ENCODE data around the gene COL25A1. TPM values are rescaled to one million over a fixed set of nuclear protein-coding genes. Genes with fewer than 3 reads are reported as not detected.
A peak's percentile ranks its signal among the peaks of the same experiment; 100 is the strongest.
"Not testable (repeated sequence)": the region's sequence is repeated elsewhere in the genome, so short reads cannot be mapped to it uniquely, and the experiment has no call there.

The COL25A1 gene
- total and polyA plus RNA-seq, 5 donors = 0.22 to 0.77 (median 0.31) TPM

GRCh38 chr4:109079201-109079600 lies 223.3 kb downstream of the COL25A1 start:
- intact Hi-C loops (cut with DNase I) = no loop called here
- H3K4me3 ChIP-seq (ENCODE audit: low read length) = no peak overlapping the region
- no peak overlapping the region for H3K27ac ChIP-seq (ENCODE audit: low read length)
- WGBS = 65% methylated on average over 2 of the region's 2 CpGs
- DNase-seq (no peak), ATAC-seq (no peak)
- H3K9me3 ChIP-seq (ENCODE audit: control insufficient read depth, low read length) = no peaks in the 10 kb centered on the region
- no peaks in the 10 kb centered on the region for H3K4me1 ChIP-seq (ENCODE audit: control insufficient read depth, insufficient read depth, low read length)
- no peaks in the 10 kb centered on the region for H3K27me3 ChIP-seq (ENCODE audit: control insufficient read depth, insufficient read depth)

GRCh38 chr4:109078724-109079123 lies 223.7 kb downstream of the COL25A1 start:
- 32% methylated on average over 1 of the region's 1 CpG for WGBS

DNA sequence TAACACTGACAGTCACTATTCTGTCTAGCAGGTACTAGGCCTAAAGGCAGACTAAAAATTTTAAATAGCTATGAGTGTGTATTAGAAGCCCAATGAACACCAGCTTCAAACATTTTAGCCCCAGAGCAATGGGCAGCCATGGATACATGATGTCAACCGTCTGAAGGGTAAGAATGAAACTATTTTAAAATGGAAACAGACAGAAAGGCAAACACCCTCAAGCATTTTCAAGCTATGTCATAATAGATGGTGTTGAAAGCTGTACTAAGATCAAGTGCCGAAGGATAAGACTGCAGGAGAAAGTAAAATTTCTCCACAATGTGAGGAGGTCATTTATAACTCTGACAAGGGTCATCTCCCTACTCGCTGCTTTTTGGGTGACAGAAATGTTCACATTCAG lies 225.0 kb downstream of the COL25A1 start:
- Histone ChIP-seq H3K27ac (ENCODE audit: low read length) (no peak overlapping the region), H3K4me3 (ENCODE audit: low read length) (no peak overlapping the region), H3K27me3 (ENCODE audit: control insufficient read depth, insufficient read depth) (no peaks in the 10 kb centered on the region), H3K4me1 (ENCODE audit: control insufficient read depth, insufficient read depth, low read length) (no peaks in the 10 kb centered on the region), H3K9me3 (ENCODE audit: control insufficient read depth, low read length) (no peaks in the 10 kb centered on the region)
- intact Hi-C loops (cut with DNase I) = no loop called here
- DNase-seq (no peak), ATAC-seq (no peak)
- 69% methylated on average over 3 of the region's 3 CpGs for WGBS

More at GRCh38 chr4:109078724-109079123, 223.7 kb downstream of the COL25A1 start:
- DNase-seq (no peak), ATAC-seq (peak in 1 of 2 donors; percentile 45)
- Histone ChIP-seq H3K4me1 (ENCODE audit: control insufficient read depth, insufficient read depth, low read length) (no peaks in the 10 kb centered on the region), H3K27me3 (ENCODE audit: control insufficient read depth, insufficient read depth) (no peaks in the 10 kb centered on the region), H3K4me3 (ENCODE audit: low read length) (no peak overlapping the region), H3K9me3 (ENCODE audit: control insufficient read depth, low read length) (no peaks in the 10 kb centered on the region), H3K27ac (ENCODE audit: low read length) (no peak overlapping the region)
- intact Hi-C loops (cut with DNase I) = no loop called here

GRCh38 chr4:109076709-109077108 lies 225.7 kb downstream of the COL25A1 start:
- H3K27me3 ChIP-seq (ENCODE audit: control insufficient read depth, insufficient read depth); DNase-seq; H3K9me3 ChIP-seq (ENCODE audit: control insufficient read depth, low read length); ATAC-seq; H3K27ac ChIP-seq (ENCODE audit: low read length); intact Hi-C loops (cut with DNase I); H3K4me3 ChIP-seq (ENCODE audit: low read length); H3K4me1 ChIP-seq (ENCODE audit: control insufficient read depth, insufficient read depth, low read length): not testable (repeated sequence)
- 94% methylated on average over 4 of the region's 4 CpGs for WGBS

GRCh38 chr4:109075621-109076020 lies 226.8 kb downstream of the COL25A1 start:
- H3K4me3 ChIP-seq (ENCODE audit: low read length) = no peak overlapping the region
- DNase-seq (no peak), ATAC-seq (no peak)
- no peaks in the 10 kb centered on the region for H3K9me3 ChIP-seq (ENCODE audit: control insufficient read depth, low read length)
- H3K27ac ChIP-seq (ENCODE audit: low read length) = no peak overlapping the region
- intact Hi-C loops (cut with DNase I) = no loop called here
- H3K4me1 ChIP-seq (ENCODE audit: control insufficient read depth, insufficient read depth, low read length) = no peaks in the 10 kb centered on the region
- H3K27me3 ChIP-seq (ENCODE audit: control insufficient read depth, insufficient read depth) = no peaks in the 10 kb centered on the region
- WGBS = 89% methylated on average over 3 of the region's 3 CpGs

DNA sequence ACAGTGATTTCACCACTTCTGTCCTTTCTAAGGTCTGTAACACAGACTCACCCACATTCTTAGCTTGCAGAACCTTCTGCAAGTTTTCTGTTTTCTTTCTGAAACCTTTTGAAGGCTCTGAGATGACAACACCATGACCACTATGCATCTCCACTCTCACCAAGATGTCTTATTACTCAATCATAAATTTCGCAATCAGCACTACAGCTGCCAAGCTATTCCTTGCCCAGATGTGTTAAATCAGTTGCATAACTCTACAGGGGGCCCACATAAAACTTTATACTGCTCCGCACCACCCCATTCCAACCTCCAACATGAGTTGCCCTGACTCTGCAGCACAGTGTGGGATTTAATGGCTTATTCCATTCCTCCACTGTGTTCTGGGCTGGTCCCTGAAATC lies 229.9 kb downstream of the COL25A1 start:
- WGBS = 76% methylated on average over 2 of the region's 2 CpGs
- no peak overlapping the region for H3K27ac ChIP-seq (ENCODE audit: low read length)

GRCh38 chr4:109070677-109071076 lies 231.8 kb downstream of the COL25A1 start:
- ATAC-seq; H3K27me3 ChIP-seq (ENCODE audit: control insufficient read depth, insufficient read depth); H3K4me1 ChIP-seq (ENCODE audit: control insufficient read depth, insufficient read depth, low read length); H3K27ac ChIP-seq (ENCODE audit: low read length); intact Hi-C loops (cut with DNase I); H3K4me3 ChIP-seq (ENCODE audit: low read length); H3K9me3 ChIP-seq (ENCODE audit: control insufficient read depth, low read length); DNase-seq: not testable (repeated sequence)
- WGBS = 83% methylated on average over 7 of the region's 7 CpGs

More for the DNA sequence above, 229.9 kb downstream of the COL25A1 start:
- Histone ChIP-seq H3K27me3 (ENCODE audit: control insufficient read depth, insufficient read depth) (no peaks in the 10 kb centered on the region), H3K4me1 (ENCODE audit: control insufficient read depth, insufficient read depth, low read length) (no peaks in the 10 kb centered on the region), H3K9me3 (ENCODE audit: control insufficient read depth, low read length) (no peaks in the 10 kb centered on the region), H3K4me3 (ENCODE audit: low read length) (no peak overlapping the region)
- intact Hi-C loops (cut with DNase I) = no loop called here
- DNase-seq = no peak
- ATAC-seq = peak; percentile 39 to 43

- Histone ChIP-seq H3K9me3 (ENCODE audit: control insufficient read depth, low read length) (no peaks in the 10 kb centered on the region), H3K4me1 (ENCODE audit: control insufficient read depth, insufficient read depth, low read length) (no peaks in the 10 kb centered on the region), H3K27me3 (ENCODE audit: control insufficient read depth, insufficient read depth) (no peaks in the 10 kb centered on the region), H3K4me3 (ENCODE audit: low read length) (no peak overlapping the region), H3K27ac (ENCODE audit: low read length) (no peak overlapping the region)
- ATAC-seq (peak in 1 of 2 donors; percentile 43), DNase-seq (peak in 2 of 3 donors; percentile 28 to 75)
- intact Hi-C loops (cut with DNase I) = no loop called here
- WGBS = 40% methylated on average over 4 of the region's 4 CpGs
These were observed 234.8 kb downstream of the COL25A1 start for GRCh38 chr4:109067508-109068235.

DNA sequence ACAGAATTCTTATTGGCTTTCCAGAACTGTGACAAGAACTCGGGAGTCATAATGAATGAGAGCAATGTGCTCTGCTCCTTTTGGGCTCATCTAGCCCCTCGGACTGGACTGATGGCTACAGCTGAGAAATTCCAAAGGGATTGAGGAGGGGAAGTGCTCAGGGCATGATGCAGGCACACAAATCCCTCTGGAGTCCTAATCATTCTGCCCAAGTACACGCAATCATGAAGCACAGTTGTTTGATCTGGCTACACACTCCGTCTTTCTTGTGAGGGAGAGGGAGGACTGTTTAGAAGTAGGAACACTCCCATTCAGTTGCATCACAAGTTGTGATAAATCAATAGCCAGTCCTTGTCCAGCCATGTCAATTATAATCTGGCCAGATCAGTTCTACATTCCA lies 237.5 kb downstream of the COL25A1 start:
- no peak overlapping the region for H3K27ac ChIP-seq (ENCODE audit: low read length)
- 63% methylated on average over 4 of the region's 4 CpGs for WGBS
- intact Hi-C loops (cut with DNase I) = no loop called here
- no peaks in the 10 kb centered on the region for H3K4me1 ChIP-seq (ENCODE audit: control insufficient read depth, insufficient read depth, low read length)
- H3K4me3 ChIP-seq (ENCODE audit: low read length) = no peak overlapping the region
- no peaks in the 10 kb centered on the region for H3K27me3 ChIP-seq (ENCODE audit: control insufficient read depth, insufficient read depth)
- ATAC-seq (no peak), DNase-seq (no peak)
- H3K9me3 ChIP-seq (ENCODE audit: control insufficient read depth, low read length) = no peaks in the 10 kb centered on the region

DNA sequence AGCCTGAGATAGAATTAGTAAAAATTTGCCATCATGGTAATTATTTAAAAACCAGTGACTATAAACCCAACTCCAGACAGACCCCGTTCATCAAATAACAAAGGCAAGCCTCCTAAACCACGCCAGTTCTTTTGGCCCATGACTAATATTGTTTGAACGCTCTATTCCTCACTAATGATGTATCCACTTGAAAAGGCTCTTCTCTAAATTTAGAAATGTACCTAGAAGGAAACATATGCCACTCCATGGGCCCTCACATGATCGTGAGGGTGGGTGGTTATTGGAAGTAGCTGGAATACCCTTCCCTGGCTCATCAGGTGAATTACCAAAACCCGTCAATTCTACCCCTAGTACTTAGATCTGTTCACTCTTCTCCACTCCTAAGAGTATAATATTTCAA lies 249.2 kb downstream of the COL25A1 start:
- intact Hi-C loops (cut with DNase I) = no loop called here
- DNase-seq (no peak), ATAC-seq (no peak)
- H3K9me3 ChIP-seq (ENCODE audit: control insufficient read depth, low read length) = no peaks in the 10 kb centered on the region
- no peaks in the 10 kb centered on the region for H3K27me3 ChIP-seq (ENCODE audit: control insufficient read depth, insufficient read depth)
- H3K4me1 ChIP-seq (ENCODE audit: control insufficient read depth, insufficient read depth, low read length) = no peaks in the 10 kb centered on the region
- H3K27ac ChIP-seq (ENCODE audit: low read length) = no peak overlapping the region
- WGBS = 79% methylated on average over 5 of the region's 5 CpGs
- H3K4me3 ChIP-seq (ENCODE audit: low read length) = no peak overlapping the region

DNA sequence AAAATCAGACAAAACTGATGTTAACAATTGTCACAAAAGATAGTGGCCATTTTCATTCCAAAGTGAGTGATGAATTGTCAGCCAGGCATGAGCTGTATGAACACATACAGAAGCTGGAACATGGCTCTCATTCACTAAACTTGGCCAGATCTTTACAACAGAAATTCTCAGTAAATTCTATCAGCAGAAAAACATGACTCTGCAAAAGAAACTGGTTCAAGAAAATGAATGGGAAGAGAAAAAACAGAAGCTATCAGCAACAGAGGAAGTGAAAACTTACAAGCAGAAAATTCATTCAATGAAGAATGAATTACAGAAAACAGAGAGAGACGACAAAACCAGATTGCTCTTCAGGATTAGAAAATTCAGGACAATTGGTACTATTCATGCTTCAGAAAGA lies 249.6 kb downstream of the COL25A1 start:
- H3K27me3 ChIP-seq (ENCODE audit: control insufficient read depth, insufficient read depth) = no peaks in the 10 kb centered on the region
- no peaks in the 10 kb centered on the region for H3K9me3 ChIP-seq (ENCODE audit: control insufficient read depth, low read length)
- no peaks in the 10 kb centered on the region for H3K4me1 ChIP-seq (ENCODE audit: control insufficient read depth, insufficient read depth, low read length)
- no peak for DNase-seq
- intact Hi-C loops (cut with DNase I) = no loop called here
- no peak overlapping the region for H3K4me3 ChIP-seq (ENCODE audit: low read length)
- no peak overlapping the region for H3K27ac ChIP-seq (ENCODE audit: low read length)
- ATAC-seq = no peak
- 46% methylated on average over 1 of the region's 1 CpG for WGBS

GRCh38 chr4:109051054-109051453 lies 251.4 kb downstream of the COL25A1 start:
- DNase-seq (no peak), ATAC-seq (peak in 1 of 2 donors; percentile 52)
- no peak overlapping the region for H3K4me3 ChIP-seq (ENCODE audit: low read length)
- H3K27ac ChIP-seq (ENCODE audit: low read length) = no peak overlapping the region
- WGBS = 61% methylated on average over 2 of the region's 2 CpGs
- H3K4me1 ChIP-seq (ENCODE audit: control insufficient read depth, insufficient read depth, low read length) = no peaks in the 10 kb centered on the region
- intact Hi-C loops (cut with DNase I) = no loop called here
- H3K9me3 ChIP-seq (ENCODE audit: control insufficient read depth, low read length) = no peaks in the 10 kb centered on the region
- no peaks in the 10 kb centered on the region for H3K27me3 ChIP-seq (ENCODE audit: control insufficient read depth, insufficient read depth)
